Transverse colon (tissue), 4 donors: ENCODE measurements around the gene CIPC.

Source experiments
- CTCF ChIP-seq, 5 experiments: fragments of 200-600 bp in 3 of 5; fragments of 450-650 bp in 2 of 5; sonication (generic) in 3 of 5; IDR thresholded peaks; 1 replicate in 2 of 5; 2 replicates in 3 of 5; pipeline ENCODE4 v1.5.1; 2016 to 2017; ENCODE audit warnings: antibody characterized with exemption in 5 of 5, inconsistent platforms in 3 of 5, mild to moderate bottlenecking in 2 of 5, moderate library complexity in 1 of 5
- EP300 ChIP-seq: sonication (generic); formaldehyde crosslinking; IDR thresholded peaks from one replicate; pipeline ENCODE4 v1.6.1; 2017; ENCODE audit warnings: antibody characterized with exemption, low read depth
- POLR2A ChIP-seq: fragments of 450-650 bp; IDR thresholded peaks from one replicate; pipeline ENCODE4 v1.6.1; 2016; ENCODE audit warnings: antibody characterized with exemption, mild to moderate bottlenecking, moderate library complexity
- POLR2AphosphoS5 ChIP-seq, 3 donors: sonication (generic); formaldehyde crosslinking; IDR thresholded peaks; one replicate each; pipeline ENCODE4 v1.6.1; 2016; ENCODE audit warnings: antibody characterized with exemption in 3 of 3

GRCh38 chr14:77157740-77158139 lies 59.7 kb downstream of the CIPC start:
- TF ChIP-seq CTCF (IDR thresholded peaks at IDR 0.05) (no peak), POLR2A (no peak), POLR2AphosphoS5 (IDR thresholded peaks at IDR 0.05) (no peak), EP300 (no peak)
